IMR-90 (cell line): ENCODE results near the gene ADD3.

ENCODE experiments used
- BHLHE40 ChIP-seq: fragments of 150-350 bp; IDR thresholded peaks from 2 replicates; pipeline ENCODE4 v1.6.1; 2016; ENCODE audit warnings: mild to moderate bottlenecking, low read depth, low read length
- CEBPB ChIP-seq: IDR thresholded peaks from 2 replicates; pipeline ENCODE4 v1.6.1; 2012; ENCODE audit warnings: low read depth, low read length, improper control_type of control experiment
- FOS ChIP-seq: fragments of 150-350 bp; IDR thresholded peaks from 2 replicates; pipeline ENCODE4 v1.6.1; 2016; ENCODE audit warnings: low read depth, low read length
- MAFK ChIP-seq: IDR thresholded peaks from 2 replicates; pipeline ENCODE4 v1.6.1; 2012; ENCODE audit warnings: low read depth, low read length, improper control_type of control experiment
- MXI1 ChIP-seq: IDR thresholded peaks from 2 replicates; pipeline ENCODE4 v1.6.1; 2012; ENCODE audit warnings: low read depth, mild to moderate bottlenecking, low read length, moderate library complexity, borderline replicate concordance
- POLR2A ChIP-seq: IDR thresholded peaks from 2 replicates; pipeline ENCODE4 v1.6.1; 2012; ENCODE audit warnings: mild to moderate bottlenecking, low read depth, low read length
- RAD21 ChIP-seq: IDR thresholded peaks from 2 replicates; pipeline ENCODE4 v1.6.1; 2012; ENCODE audit warnings: low read length, improper control_type of control experiment
- RCOR1 ChIP-seq: IDR thresholded peaks from 2 replicates; pipeline ENCODE4 v1.6.1; 2012; ENCODE audit warnings: mild to moderate bottlenecking, low read length, improper control_type of control experiment; ENCODE audit not compliant: insufficient replicate concordance
- RFX5 ChIP-seq: IDR thresholded peaks from 2 replicates; pipeline ENCODE4 v1.8.0; 2012; ENCODE audit warnings: low read depth, mild to moderate bottlenecking, low read length, moderate library complexity
- SMC3 ChIP-seq: fragments of 150-350 bp; IDR thresholded peaks from 2 replicates; pipeline ENCODE4 v1.6.1; 2016; ENCODE audit warnings: low read depth, mild to moderate bottlenecking, antibody characterized with exemption, low read length, moderate library complexity
- TF ChIP-seq, protein P1 (sequence below): conservative IDR thresholded peaks from 2 replicates; pipeline ENCODE4 v1.5.1; 2012; ENCODE audit warnings: mild to moderate bottlenecking, low read depth, low read length, improper control_type of control experiment
- TF ChIP-seq, protein P2 (sequence below): fragments of 150-350 bp; IDR thresholded peaks from 2 replicates; pipeline ENCODE4 v1.6.1; 2017; ENCODE audit warnings: mild to moderate bottlenecking, antibody characterized with exemption, low read length, low read depth

DNA sequence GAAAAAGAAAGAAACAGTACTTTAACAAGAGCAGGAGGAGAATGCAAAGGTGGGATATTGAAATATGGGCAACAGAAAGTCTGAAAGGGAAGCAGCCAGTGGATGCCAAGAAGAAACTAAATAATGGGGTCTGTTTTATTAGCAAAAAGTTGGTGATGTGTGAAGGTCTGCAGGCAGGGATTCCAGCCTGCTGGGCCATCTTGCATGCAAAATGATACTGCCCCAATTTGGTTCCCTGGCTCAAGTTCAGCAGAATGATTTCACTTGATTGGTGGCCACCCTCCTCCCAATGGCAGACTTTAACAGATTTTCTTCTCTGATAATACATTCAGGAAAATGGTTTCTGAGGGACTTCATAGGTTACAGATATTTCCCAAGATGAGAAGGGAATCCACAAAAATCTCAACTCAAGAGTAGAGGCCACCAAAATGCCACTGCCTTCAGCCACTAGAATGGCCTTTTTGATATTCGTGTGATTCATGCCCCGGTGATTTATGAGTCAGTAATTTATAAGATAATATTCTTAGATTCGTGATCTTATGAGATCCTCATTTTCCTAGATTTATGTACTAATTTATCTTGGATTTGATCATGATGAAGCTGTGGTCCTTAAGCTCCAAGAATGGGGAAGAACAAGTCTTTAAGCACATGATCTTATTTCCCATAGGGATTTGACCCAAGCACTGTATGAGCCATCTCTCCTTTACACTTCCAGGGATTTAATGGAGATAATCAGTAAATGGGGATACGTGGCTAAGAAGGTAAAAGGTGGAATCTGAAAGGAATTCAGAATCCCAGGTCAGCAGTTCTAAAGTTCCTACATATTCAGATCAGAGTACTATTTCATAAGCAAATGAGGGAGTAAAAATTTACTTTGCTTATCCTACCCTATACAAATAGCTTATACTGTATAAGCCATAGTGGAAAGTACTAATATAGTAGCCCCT, 32.3 kb upstream of the ADD3 start:
- TF ChIP-seq, protein P1, sequence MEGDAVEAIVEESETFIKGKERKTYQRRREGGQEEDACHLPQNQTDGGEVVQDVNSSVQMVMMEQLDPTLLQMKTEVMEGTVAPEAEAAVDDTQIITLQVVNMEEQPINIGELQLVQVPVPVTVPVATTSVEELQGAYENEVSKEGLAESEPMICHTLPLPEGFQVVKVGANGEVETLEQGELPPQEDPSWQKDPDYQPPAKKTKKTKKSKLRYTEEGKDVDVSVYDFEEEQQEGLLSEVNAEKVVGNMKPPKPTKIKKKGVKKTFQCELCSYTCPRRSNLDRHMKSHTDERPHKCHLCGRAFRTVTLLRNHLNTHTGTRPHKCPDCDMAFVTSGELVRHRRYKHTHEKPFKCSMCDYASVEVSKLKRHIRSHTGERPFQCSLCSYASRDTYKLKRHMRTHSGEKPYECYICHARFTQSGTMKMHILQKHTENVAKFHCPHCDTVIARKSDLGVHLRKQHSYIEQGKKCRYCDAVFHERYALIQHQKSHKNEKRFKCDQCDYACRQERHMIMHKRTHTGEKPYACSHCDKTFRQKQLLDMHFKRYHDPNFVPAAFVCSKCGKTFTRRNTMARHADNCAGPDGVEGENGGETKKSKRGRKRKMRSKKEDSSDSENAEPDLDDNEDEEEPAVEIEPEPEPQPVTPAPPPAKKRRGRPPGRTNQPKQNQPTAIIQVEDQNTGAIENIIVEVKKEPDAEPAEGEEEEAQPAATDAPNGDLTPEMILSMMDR: no peak
- TF ChIP-seq POLR2A (no peak), MAFK (no peak), FOS (no peak), BHLHE40 (no peak), RFX5 (no peak), RAD21 (no peak), SMC3 (no peak), CEBPB (no peak), MXI1 (no peak), RCOR1 (no peak)
- TF ChIP-seq, protein P2, sequence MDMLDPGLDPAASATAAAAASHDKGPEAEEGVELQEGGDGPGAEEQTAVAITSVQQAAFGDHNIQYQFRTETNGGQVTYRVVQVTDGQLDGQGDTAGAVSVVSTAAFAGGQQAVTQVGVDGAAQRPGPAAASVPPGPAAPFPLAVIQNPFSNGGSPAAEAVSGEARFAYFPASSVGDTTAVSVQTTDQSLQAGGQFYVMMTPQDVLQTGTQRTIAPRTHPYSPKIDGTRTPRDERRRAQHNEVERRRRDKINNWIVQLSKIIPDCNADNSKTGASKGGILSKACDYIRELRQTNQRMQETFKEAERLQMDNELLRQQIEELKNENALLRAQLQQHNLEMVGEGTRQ: no peak
